Right lobe of liver (tissue), 6 donors: ENCODE data around the gene DENR. TPM values are rescaled to one million over a fixed set of nuclear protein-coding genes. Genes with fewer than 3 reads are reported as not detected.
"Not testable (repeated sequence)": the region's sequence is repeated elsewhere in the genome, so short reads cannot be mapped to it uniquely, and the experiment has no call there.

Experiments
- ATAC-seq, 4 donors: fragments of 200-7000 bp; cut with Tn5 transposase; one replicate each; pipeline ENCODE4 v1.9.1; 2020; ENCODE audit warnings: mild to moderate bottlenecking in 4 of 4, moderate library complexity in 4 of 4
- DNase-seq, 3 donors: peaks; one replicate each; pipeline ENCODE4 v3.0.0-alpha.2; 2020
- H3K27ac ChIP-seq, 3 donors: fragments of 200-600 bp; one replicate each; pipeline ENCODE4 v1.8.0; 2022
- H3K27me3 ChIP-seq, 2 donors: fragments of 200-600 bp; one replicate each; pipeline ENCODE4 v1.8.0; 2022
- H3K36me3 ChIP-seq, 4 donors: fragments of 200-600 bp; sonication (generic) in 1 of 4; one replicate each; pipeline versions ENCODE4 v1.5.1 to v1.8.0; 2017 to 2022; ENCODE audit warnings: control low read depth in 1 of 4
- H3K4me1 ChIP-seq, 4 donors: fragments of 200-600 bp; sonication (generic) in 1 of 4; one replicate each; pipeline versions ENCODE4 v1.5.1 to v1.8.0; 2017 to 2022; ENCODE audit warnings: control low read depth in 1 of 4
- H3K4me3 ChIP-seq, 3 donors: fragments of 200-600 bp; one replicate each; pipeline ENCODE4 v1.8.0; 2022
- H3K9me3 ChIP-seq, 4 donors: fragments of 200-600 bp; sonication (generic) in 1 of 4; one replicate each; pipeline versions ENCODE4 v1.5.1 to v1.8.0; 2017 to 2022; ENCODE audit warnings: control low read depth in 1 of 4
- POLR2A ChIP-seq: fragments of 450-650 bp; IDR thresholded peaks from one replicate; pipeline ENCODE4 v1.6.1; 2017; ENCODE audit warnings: antibody characterized with exemption, mild to moderate bottlenecking
- WGBS: methylation state at CpG from one replicate; pipeline ENCODE4 v1.1.6; 2018; ENCODE audit warnings: low coverage, low lambda C conversion rate; ENCODE audit not compliant: insufficient coverage; ENCODE audit errors: missing lambda C conversion rate; 5-methylcytosine and 5-hydroxymethylcytosine counted together
- intact Hi-C, 2 donors: fragments of 100-400 bp; cut with DNase I; formaldehyde crosslinking; loops; one replicate each; pipeline versions ENCODE4 v1.11.2 to v1.14.1; 2022
- long read RNA-seq: library from polyadenylated mRNA; unstranded; transcript quantifications from one replicate; pipeline ENCODE4 v2.0.0, GENCODE V29; 2019
- total RNA-seq, 6 experiments: library from RNA; depleted of rRNA in 2 of 6; stranded (reverse); fragments of >200 nt in 2 of 6; fragmentation: NEBNext Ultra II Directional in 3 of 6; extraction: Animal tissue kit (Norgen Biotek cat#: 25700) in 3 of 6; gene quantifications; one replicate each; pipeline versions ENCODE4 v1.1.0 to v1.2.4, GENCODE V29; 2016 to 2023
- TF ChIP-seq, protein P1 (sequence below), 4 donors: fragments of 200-600 bp in 3 of 4; fragments of 450-650 bp in 1 of 4; IDR thresholded peaks; one replicate each; pipeline versions ENCODE4 v1.5.1 to v1.8.0; 2016 to 2022; ENCODE audit warnings: antibody characterized with exemption in 4 of 4, mild to moderate bottlenecking in 2 of 4
- donor health status: DM: no; HTN: yes; CAD: no.
- donor health status: DM: no; HTN: no; CAD: no.
- donor health status: DM: no; HTN: no; CAD: no.
- donor health status: DM: no; HTN: yes; CAD: no.
- donor health status: DM: no; HTN: yes; CAD: no.

Gene DENR, protein sequence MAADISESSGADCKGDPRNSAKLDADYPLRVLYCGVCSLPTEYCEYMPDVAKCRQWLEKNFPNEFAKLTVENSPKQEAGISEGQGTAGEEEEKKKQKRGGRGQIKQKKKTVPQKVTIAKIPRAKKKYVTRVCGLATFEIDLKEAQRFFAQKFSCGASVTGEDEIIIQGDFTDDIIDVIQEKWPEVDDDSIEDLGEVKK
- total RNA-seq: 10 to 100 TPM; 11.3 to 18.2 (median 14.5) TPM
- long read RNA-seq: 0 reads

DNA sequence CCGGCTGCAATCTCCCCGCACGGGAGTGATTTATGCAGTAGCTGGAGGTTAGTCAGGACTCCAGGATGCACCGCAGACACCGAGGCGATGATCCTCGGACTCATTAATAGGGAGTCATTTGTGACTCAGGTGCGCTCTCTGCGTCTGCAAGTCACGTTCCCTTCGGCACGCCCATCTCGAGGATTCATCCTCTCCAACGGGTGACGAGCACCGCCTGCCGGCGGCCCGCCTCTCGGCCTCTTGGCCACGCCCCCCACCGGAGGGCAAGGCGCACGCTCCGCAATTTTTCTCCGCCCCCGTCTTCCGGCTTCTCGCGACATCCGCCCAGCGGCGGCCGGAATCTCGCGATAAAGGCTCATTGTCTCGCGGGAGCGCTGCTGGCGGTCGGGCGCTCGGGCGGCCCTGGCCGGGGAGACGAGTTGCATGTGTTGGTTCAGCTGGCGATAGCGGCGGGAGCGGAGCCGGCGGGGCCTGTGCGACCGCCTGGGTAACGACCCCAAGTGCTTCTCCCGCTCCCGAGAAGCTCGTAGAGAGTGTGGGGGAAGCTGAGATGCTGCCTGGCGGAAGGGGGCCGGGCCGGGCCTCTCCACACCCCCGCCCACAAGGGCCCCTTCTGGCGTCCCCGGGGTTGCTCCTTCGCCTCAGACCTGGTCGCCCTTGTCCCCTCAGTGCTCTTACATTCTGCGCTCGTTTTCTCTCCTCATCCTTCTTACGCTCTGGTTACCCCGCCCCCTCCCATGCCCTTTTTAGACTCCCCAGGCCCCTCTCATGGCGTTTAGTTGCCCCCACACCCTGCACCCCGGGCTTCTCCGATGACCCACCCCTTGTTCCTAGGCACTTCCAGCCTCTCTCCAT, at the start of gene DENR:
Gene DENR, plus strand, starts transcription at position 361 of the 855 bp plus-strand sequence. CDS start 878 bp downstream, outside the sequence.
- Histone ChIP-seq H3K9me3 (no peaks in the 10 kb centered on the region), H3K27ac (peak within 1 kb of the TSS; percentile 44 to 83 (median 75)), H3K4me1 (peaks cover 0 to 10% (median 6%) of the 10 kb centered on the region in 4 donors), H3K27me3 (no peaks in the 10 kb centered on the region), H3K4me3 (peak within 1 kb of the TSS; percentile 82 to 95 (median 92)), H3K36me3 (peaks cover 0 to 31% (median 6%) of the 10 kb centered on the region in 4 donors)
- WGBS: 0% methylated on average over 12 of the region's 73 CpGs
- intact Hi-C loops: no loop called here
- DNase-seq (peak; percentile 99), ATAC-seq (peak; percentile 99 to 100 (median 99))
- peak; percentile 82 for TF ChIP-seq POLR2A
- TF ChIP-seq, protein P1, sequence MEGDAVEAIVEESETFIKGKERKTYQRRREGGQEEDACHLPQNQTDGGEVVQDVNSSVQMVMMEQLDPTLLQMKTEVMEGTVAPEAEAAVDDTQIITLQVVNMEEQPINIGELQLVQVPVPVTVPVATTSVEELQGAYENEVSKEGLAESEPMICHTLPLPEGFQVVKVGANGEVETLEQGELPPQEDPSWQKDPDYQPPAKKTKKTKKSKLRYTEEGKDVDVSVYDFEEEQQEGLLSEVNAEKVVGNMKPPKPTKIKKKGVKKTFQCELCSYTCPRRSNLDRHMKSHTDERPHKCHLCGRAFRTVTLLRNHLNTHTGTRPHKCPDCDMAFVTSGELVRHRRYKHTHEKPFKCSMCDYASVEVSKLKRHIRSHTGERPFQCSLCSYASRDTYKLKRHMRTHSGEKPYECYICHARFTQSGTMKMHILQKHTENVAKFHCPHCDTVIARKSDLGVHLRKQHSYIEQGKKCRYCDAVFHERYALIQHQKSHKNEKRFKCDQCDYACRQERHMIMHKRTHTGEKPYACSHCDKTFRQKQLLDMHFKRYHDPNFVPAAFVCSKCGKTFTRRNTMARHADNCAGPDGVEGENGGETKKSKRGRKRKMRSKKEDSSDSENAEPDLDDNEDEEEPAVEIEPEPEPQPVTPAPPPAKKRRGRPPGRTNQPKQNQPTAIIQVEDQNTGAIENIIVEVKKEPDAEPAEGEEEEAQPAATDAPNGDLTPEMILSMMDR (IDR thresholded peaks at IDR 0.05): peak; percentile 83 to 94 (median 85)

DNA sequence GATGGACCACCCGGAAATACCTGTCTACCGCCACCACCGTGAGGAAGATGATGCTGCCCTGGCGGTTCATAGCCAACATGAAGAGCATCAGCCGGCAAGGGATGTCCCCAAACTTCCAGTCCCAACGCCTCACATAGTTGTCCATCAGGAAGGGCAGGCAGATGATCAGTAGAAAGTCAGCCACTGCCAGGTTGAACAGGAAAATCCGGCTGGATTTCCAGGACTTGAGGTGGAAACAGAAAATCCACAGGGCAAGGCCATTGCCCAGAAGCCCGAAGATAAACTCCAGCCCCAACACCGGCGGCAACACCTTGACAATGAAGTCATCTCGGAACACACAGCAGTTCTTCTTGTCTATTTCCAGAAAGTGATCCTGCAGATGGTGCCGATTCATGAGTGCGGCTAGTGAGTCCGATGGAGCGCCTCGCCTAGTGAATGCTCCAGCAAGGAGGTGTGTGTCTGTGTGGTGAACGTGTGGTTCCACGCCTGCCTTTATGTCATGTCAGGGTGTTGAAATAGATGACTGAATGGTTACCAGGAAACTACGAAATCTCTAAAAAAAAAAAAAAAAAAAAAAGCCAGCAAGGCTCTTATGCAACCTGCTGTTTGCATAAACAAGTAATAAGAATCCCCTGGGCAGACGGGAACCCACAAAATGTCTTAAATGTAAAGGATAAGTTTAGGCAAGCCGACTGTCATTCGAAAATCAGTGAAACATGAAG, 49.6 kb upstream of the DENR start, which contains the start of gene HCAR2:
Gene HCAR2, minus strand, starts transcription at position 468 of the 722 bp plus-strand sequence. Its CDS starts 74 bp downstream, at position 394.
- H3K27ac ChIP-seq, H3K27me3 ChIP-seq, intact Hi-C loops, H3K36me3 ChIP-seq, H3K4me3 ChIP-seq, H3K4me1 ChIP-seq, H3K9me3 ChIP-seq: not testable (repeated sequence)
- WGBS: 45% methylated on average over 10 of the region's 22 CpGs
- peak in 1 of 3 donors; percentile 47 for DNase-seq
- ATAC-seq: peak; percentile 33 to 69 (median 46)

DNA sequence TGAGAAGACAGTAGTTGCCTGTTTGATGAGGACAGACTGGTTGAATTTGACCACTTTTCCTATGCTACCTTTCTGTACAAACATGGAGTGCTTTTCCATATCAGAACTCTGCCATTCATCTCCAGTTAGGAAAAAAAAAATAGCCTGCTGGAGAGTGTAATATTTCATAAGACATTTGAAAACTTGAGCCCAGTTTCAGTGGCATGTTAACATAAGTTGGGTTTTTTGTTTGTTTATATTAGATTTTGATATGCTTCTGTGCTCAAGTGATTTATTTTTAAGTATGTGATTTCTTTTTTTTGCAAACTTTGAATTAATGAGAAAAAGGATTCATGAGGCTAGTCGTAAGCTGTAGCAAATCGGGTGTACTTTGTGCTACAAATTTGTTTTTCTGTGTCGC, 48.8 kb upstream of the DENR start:
- 59% methylated on average over 3 of the region's 3 CpGs for WGBS
- H3K27me3 ChIP-seq, DNase-seq, H3K4me1 ChIP-seq, H3K4me3 ChIP-seq, H3K27ac ChIP-seq, ATAC-seq, H3K9me3 ChIP-seq, intact Hi-C loops, H3K36me3 ChIP-seq: not testable (repeated sequence)

DNA sequence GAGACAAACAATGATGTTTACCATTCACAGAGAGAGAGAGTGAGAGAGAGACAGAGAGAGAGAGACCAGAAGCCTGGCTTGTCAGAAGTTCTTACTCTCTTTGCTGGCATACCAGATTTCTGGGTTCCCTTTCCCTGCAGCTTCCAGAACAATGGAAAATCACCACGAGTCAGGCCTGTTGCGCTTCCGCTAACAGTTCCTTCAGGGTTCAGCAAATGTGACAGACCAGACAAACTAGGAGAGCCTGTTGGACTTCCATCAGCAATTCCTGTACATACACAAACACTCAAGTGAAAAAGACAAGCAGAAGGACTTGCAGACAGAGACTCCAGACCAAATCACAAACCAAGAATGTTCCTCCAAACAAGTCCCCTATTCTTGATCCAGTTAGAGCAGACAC, 43.3 kb upstream of the DENR start:
- DNase-seq, H3K4me1 ChIP-seq, H3K27me3 ChIP-seq, H3K9me3 ChIP-seq, ATAC-seq, H3K27ac ChIP-seq, H3K4me3 ChIP-seq, H3K36me3 ChIP-seq, intact Hi-C loops: not testable (repeated sequence)
- no CpG with 5 or more reads among the region's 3 CpGs for WGBS

DNA sequence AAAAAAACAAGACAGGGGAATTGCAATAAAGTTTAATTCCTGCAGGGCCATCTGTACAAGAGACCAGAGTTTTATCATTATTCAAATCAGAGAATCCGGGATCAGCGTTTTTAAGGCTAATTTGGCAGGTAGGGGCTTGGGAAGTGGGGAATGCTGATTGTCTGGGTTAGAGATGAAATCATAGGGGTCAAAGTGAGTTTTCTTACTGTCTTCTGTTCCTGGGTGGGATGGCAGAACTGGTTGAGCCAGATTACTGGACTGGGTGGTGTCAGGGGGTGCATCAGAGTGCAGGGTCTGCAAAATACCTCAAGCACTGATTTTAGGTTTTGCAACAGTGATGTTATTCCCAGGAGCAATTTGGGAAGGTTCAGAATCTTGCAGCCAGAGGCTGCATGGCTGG, 42.3 kb upstream of the DENR start:
- peak in 1 of 3 donors; percentile 8 for DNase-seq
- H3K27me3 ChIP-seq, intact Hi-C loops, H3K27ac ChIP-seq, ATAC-seq, H3K9me3 ChIP-seq, H3K4me1 ChIP-seq, H3K36me3 ChIP-seq, H3K4me3 ChIP-seq: not testable (repeated sequence)
- WGBS: 82% methylated on average over 2 of the region's 2 CpGs

DNA sequence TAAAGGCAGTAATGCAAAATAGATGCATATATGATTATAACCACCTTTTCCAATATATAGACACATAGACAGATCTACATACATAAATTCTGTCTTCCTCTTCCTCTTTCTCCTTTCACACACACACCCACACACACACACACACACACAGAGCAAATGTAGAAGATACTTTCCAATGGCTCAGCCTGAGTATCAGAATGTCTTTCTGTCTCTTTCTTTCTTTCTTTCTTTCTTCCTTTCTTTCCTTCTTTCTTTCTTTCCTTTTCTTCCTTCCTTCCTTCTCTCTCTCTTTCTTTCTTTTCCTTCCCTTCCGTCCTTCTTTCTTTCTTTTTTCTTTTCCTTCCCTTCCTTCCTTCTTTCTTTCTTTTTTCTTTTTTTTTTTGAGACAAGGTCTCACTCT, 41.4 kb upstream of the DENR start:
- H3K9me3 ChIP-seq, DNase-seq, ATAC-seq, H3K4me3 ChIP-seq, H3K27ac ChIP-seq, H3K36me3 ChIP-seq, intact Hi-C loops, H3K4me1 ChIP-seq, H3K27me3 ChIP-seq: not testable (repeated sequence)
- 33% methylated on average over 1 of the region's 1 CpG for WGBS

DNA sequence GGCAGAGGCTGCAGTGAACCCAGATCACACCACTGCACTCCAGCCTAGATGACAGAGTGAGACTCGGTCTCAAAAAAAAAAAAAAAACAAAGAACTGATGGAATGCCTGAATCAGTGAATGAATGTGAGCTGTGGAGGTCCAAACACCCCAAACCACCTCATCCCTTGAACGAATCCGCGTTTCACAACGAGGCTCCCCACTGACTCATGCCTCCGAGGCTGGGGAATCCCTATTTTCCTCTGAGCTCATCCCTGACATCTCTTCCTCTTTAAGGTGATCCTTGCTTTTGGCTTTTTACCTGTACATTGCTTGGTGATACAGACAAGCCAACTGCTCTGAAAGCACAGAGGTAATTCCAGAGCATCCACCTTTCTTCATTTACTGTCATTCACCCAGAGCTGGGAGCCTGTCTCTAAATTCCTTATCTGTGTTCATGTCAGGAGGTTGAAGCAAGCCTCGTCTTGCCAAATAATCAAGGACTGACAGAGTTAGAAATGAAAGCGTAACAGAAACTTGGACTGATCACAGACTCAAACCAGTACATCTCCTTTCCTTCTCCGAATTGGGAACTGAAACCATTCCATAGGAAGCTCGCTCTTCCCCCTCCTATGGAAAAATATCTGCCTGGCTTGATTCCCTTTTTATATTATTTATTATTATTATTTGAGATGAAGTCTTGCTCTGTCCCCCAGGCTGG, 39.0 kb upstream of the DENR start:
- H3K9me3 ChIP-seq, H3K27me3 ChIP-seq, DNase-seq, intact Hi-C loops, H3K4me1 ChIP-seq, H3K27ac ChIP-seq, H3K4me3 ChIP-seq, H3K36me3 ChIP-seq: not testable (repeated sequence)
- peak in 3 of 4 donors; percentile 38 to 61 (median 45) for ATAC-seq
- WGBS: 89% methylated on average over 2 of the region's 10 CpGs

DNA sequence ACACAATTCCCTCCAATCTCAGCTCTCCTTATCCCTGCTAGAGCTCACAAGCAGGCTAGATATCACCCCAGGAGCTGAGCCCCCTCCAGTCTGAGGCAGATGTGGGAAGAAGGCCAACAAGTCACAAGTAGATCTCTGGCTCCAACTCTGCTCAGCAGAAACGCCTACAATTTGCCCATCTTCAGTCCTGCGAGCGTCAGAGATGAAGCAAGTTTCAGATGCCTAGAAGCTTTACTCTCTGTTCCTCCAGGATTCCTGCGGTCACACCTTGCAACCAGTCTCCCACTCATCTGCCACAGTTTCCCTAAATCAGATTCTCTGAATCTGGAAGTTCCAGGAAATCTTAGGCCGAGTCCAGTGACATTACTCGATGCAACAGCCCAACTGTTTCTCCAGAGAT, 37.4 kb upstream of the DENR start:
- H3K27me3 ChIP-seq, H3K4me1 ChIP-seq, intact Hi-C loops, H3K4me3 ChIP-seq, H3K9me3 ChIP-seq, DNase-seq, H3K27ac ChIP-seq, H3K36me3 ChIP-seq: not testable (repeated sequence)
- 70% methylated on average over 4 of the region's 6 CpGs for WGBS
- peak in 1 of 4 donors; percentile 18 for ATAC-seq

DNA sequence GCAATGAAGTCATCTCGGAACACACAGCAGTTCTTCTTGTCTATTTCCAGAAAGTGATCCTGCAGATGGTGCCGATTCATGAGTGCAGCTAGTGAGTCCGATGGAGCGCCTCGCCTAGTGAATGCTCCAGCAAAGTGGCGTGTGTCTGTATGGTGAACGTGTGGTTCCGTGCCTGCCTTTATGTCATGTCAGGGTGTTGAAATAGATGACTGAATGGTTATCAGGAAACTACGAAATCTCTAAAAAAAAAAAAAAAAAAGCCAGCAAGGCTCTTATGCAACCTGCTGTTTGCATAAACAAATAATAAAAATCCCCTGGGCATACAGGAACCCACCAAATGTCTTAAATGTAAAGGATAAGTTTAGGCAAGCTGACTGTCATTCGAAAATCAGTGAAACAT, 36.0 kb upstream of the DENR start, which contains the start of gene HCAR3:
Gene HCAR3, minus strand, starts transcription at position 154 of the 400 bp plus-strand sequence. Its CDS starts 74 bp downstream, at position 80.
- H3K36me3 ChIP-seq, H3K4me1 ChIP-seq, H3K27me3 ChIP-seq, H3K4me3 ChIP-seq, H3K27ac ChIP-seq, H3K9me3 ChIP-seq, intact Hi-C loops: not testable (repeated sequence)
- DNase-seq (peak in 1 of 3 donors; percentile 40), ATAC-seq (peak; percentile 23 to 65 (median 42))
- WGBS: 45% methylated on average over 7 of the region's 10 CpGs
